Testis (tissue), 2 donors: ENCODE data around the gene IRF2BP1.

ENCODE experiments used
- CTCF ChIP-seq, 3 experiments: fragments of 450-650 bp in 2 of 3; fragments of 200-600 bp in 1 of 3; sonication (generic) in 1 of 3; IDR thresholded peaks; one replicate each; pipeline ENCODE4 v1.5.1; 2016 to 2019; ENCODE audit warnings: antibody characterized with exemption in 3 of 3, mild to moderate bottlenecking in 2 of 3, moderate library complexity in 1 of 3
- POLR2A ChIP-seq: fragments of 450-650 bp; IDR thresholded peaks from one replicate; pipeline ENCODE4 v1.6.1; 2017; ENCODE audit warnings: antibody characterized with exemption, mild to moderate bottlenecking, moderate library complexity

DNA sequence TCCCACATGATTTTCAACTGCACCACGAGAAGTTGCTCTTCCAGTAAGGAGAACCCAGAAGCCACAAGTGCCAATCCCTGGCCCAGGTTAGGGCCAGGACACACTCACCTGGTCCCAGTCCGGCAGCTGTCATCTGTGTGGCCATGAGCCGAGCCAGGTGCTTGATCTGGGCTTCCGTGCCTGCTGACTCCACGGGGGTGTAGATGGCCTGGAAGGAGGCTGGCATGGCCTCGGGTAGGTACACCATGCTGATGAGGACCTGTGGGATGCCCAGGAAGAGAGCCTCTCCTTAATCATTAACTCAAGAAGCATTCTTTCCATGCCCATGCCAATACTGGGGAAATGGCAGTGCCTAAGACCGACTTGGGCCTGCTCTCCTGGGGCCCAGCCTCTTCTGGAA, 51.0 kb downstream of the IRF2BP1 start:
- TF ChIP-seq CTCF (IDR thresholded peaks at IDR 0.05) (no peak), POLR2A (no peak)
